GM12864 (cell line): ENCODE measurements around the gene SPRED1.
"Not testable (repeated sequence)": the region's sequence is repeated elsewhere in the genome, so short reads cannot be mapped to it uniquely, and the experiment has no call there.

Source experiments
- DNase-seq: peaks from one replicate; pipeline ENCODE4 v3.0.0-alpha.2; 2011; ENCODE audit warnings: low read depth
- H3K4me3 ChIP-seq: 2 replicates; pipeline ENCODE4 v1.5.1; 2011; ENCODE audit warnings: mild to moderate bottlenecking, low read depth, low read length, control low read depth
- CTCF ChIP-seq: IDR thresholded peaks from 2 replicates; pipeline ENCODE4 v1.5.1; 2011; ENCODE audit warnings: low read depth, mild to moderate bottlenecking, moderate library complexity, low read length, control low read depth, inconsistent platforms; ENCODE audit errors: missing control alignments

SPRED1 gene

GRCh38 chr15:38274135-38274534 is 21.5 kb downstream of the SPRED1 start:
- DNase-seq: no peak
- no peak for TF ChIP-seq CTCF
- H3K4me3 ChIP-seq: no peak overlapping the region

GRCh38 chr15:38275959-38276358 is 23.3 kb downstream of the SPRED1 start:
- H3K4me3 ChIP-seq: no peak overlapping the region
- no peak for TF ChIP-seq CTCF
- no peak for DNase-seq

GRCh38 chr15:38277281-38277680 is 24.6 kb downstream of the SPRED1 start:
- DNase-seq, H3K4me3 ChIP-seq: not testable (repeated sequence)

DNA sequence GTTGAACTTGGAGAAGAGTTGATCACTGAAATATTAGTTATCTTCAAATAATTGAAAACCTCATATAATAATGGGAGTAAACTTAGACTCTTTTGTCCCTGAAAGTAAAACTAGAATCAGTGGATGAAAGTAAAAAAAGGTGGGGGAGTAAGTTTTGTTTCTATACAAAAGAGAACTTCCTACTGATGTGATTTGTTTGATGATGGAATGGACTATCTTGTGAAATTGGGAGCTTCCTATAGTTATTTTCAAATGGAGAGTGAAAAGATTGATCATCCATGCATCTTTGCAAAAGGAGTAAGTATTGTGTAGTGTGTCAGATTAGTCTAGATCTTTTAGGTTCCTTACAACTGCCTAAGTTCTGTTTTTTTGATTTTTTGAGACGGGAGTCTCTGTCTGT is 28.4 kb downstream of the SPRED1 start:
- no peak overlapping the region for H3K4me3 ChIP-seq
- DNase-seq: no peak
- no peak for TF ChIP-seq CTCF

DNA sequence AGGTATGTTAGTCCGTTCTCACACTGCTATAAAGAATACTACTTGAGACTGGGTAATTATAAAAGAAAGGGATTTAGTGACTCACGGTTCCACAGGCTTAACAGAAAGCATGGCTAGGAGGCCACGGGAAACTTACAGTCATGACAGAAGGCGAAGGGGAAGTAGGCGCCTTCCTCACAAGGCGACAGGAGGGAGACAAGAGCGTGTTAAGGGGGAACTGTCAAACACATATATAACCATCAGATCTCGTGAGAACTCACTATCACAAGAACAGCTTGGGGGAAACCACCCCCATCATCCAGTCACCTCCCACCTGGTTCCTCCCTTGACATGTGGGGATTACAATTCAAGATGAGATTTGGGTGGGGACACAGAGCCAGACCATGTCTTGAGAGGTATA is 30.4 kb downstream of the SPRED1 start:
- no peak overlapping the region for H3K4me3 ChIP-seq
- no peak for TF ChIP-seq CTCF
- no peak for DNase-seq

GRCh38 chr15:38285456-38285855 is 32.8 kb downstream of the SPRED1 start:
- no peak for TF ChIP-seq CTCF
- no peak overlapping the region for H3K4me3 ChIP-seq
- no peak for DNase-seq

DNA sequence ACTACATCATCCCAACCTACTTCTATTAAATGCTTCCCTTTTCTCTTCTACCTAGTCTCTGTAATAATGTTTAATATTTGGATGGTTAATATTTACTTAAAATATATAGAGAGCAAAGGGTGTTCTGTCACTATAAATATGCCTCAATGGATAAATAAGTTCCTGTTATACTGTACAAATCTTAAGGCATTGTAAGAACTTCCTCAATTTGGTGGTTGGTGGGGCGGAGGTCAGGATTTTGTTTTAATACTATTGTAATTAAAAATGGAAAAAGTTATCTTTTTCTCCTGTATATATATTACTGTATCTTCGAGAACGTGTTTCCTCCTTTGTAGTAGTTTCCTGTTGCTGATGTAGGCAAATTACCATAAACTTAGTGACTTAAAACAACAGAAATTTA is 41.5 kb downstream of the SPRED1 start:
- H3K4me3 ChIP-seq: no peak overlapping the region
- TF ChIP-seq CTCF: no peak
- DNase-seq: no peak
